ENCODE measurements around the gene PNRC2. TPM values are rescaled to one million over a fixed set of nuclear protein-coding genes. Genes with fewer than 3 reads are reported as not detected.

The PNRC2 gene
- total and polyA plus RNA-seq, 10 of the 15 experiments (the other 5 are each of a cell fraction or from before 2014, with no cell fraction given) = 106 to 205 (median 163) TPM

GRCh38 chr1:24009406-24009805, 49.8 kb downstream of the PNRC2 start:
- Histone ChIP-seq H3K4me1 (ENCODE audit: control insufficient read depth, insufficient read depth, low read length) (no peaks in the 10 kb centered on the region), H3K27me3 (replicated peaks in 1 of 2; ENCODE audit: control insufficient read depth in 2 of 2, insufficient read depth in 2 of 2, low read length in 1 of 2) (no peaks in the 10 kb centered on the region), H3K27ac (ENCODE audit: control insufficient read depth, insufficient read depth) (no peak overlapping the region), H3K4me3 (no peak overlapping the region), H3K79me2 (ENCODE audit: control insufficient read depth, insufficient read depth, low read length) (no peaks in the 10 kb centered on the region), H3K36me3 (ENCODE audit: control insufficient read depth in 2 of 2, insufficient read depth in 2 of 2, low read length in 1 of 2) (no peaks in the 10 kb centered on the region), H3K9me3 (replicated peaks; ENCODE audit: control insufficient read depth, insufficient read depth, low read length) (no peaks in the 10 kb centered on the region; the same call in 2 of the 3 replicates), H2AFZ (ENCODE audit: control insufficient read depth, low read depth, low read length) (no peak overlapping the region), H4K20me1 (ENCODE audit: control insufficient read depth, insufficient read depth) (no peaks in the 10 kb centered on the region), H3K4me2 (ENCODE audit: control insufficient read depth, insufficient read depth) (no peak overlapping the region), H3K9ac (ENCODE audit: control insufficient read depth, insufficient read depth, low read length) (no peak overlapping the region)
- DNase-seq (ENCODE audit: low read depth, low spot score) (no peak), FAIRE-seq (no peak), ATAC-seq (no peak)
- ChIA-PET SMC1A (ENCODE audit: uncharacterized antibody, unreplicated experiment) (no interaction called here), RAD21 (ENCODE audit: unreplicated experiment) (interaction anchor here (1.2 kb wide), 1 partner anchor 19 kb away, joined by 3 read pairs; no protein-coding TSS in a partner anchor), POLR2A (interaction anchor here (1.2 kb wide), 1 partner anchor 30 kb away, joined by 3 read pairs; no protein-coding TSS in a partner anchor), CTCF (interaction anchor here (1.3 to 2.3 kb wide), 2 partner anchors 17 to 43 kb away, joined by 3 to 7 read pairs; no protein-coding TSS in a partner anchor)
- no peak for TF ChIP-seq SREBF1 (IDR thresholded peaks at IDR 0.05; ENCODE audit: low read length)
- TF ChIP-seq LARP7 (IDR thresholded peaks at IDR 0.05) = no peak
- TF ChIP-seq ZNF687 (IDR thresholded peaks at IDR 0.05) = no peak
- TF ChIP-seq TBL1XR1 (IDR thresholded peaks at IDR 0.05; ENCODE audit: low read depth, low read length) = no peak
- no peak for TF ChIP-seq PML (IDR thresholded peaks at IDR 0.05; ENCODE audit: low read length)
- no peak for TF ChIP-seq YY1 (IDR thresholded peaks at IDR 0.05; ENCODE audit: low read depth, low read length)
- no peak for TF ChIP-seq TCF3 (IDR thresholded peaks at IDR 0.05; ENCODE audit: borderline replicate concordance, insufficient read depth, low read depth, low read length)
- TF ChIP-seq SIN3A (IDR thresholded peaks at IDR 0.05; ENCODE audit: low read depth, low read length) = no peak
- no peak for TF ChIP-seq USF1 (IDR thresholded peaks at IDR 0.05; ENCODE audit: borderline replicate concordance, extremely low read length, insufficient read depth, low read depth, low read length)
- no peak for TF ChIP-seq RB1 (IDR thresholded peaks at IDR 0.05; ENCODE audit: borderline replicate concordance)
- no peak for TF ChIP-seq E2F4 (IDR thresholded peaks at IDR 0.05; ENCODE audit: low read depth, low read length)
- no peak for TF ChIP-seq BMI1 (IDR thresholded peaks at IDR 0.05; ENCODE audit: borderline replicate concordance)
- no peak for TF ChIP-seq TAF1 (IDR thresholded peaks at IDR 0.05; ENCODE audit: borderline replicate concordance, low read depth, low read length)
- no peak for TF ChIP-seq NFXL1 (IDR thresholded peaks at IDR 0.05; ENCODE audit: borderline replicate concordance)
- no peak for TF ChIP-seq ZNF217 (IDR thresholded peaks at IDR 0.05)
- TF ChIP-seq RBBP5 (conservative IDR thresholded peaks at IDR 0.05) = no peak
- no peak for TF ChIP-seq ZZZ3 (IDR thresholded peaks at IDR 0.05; ENCODE audit: control insufficient read depth, insufficient read length, low read depth)
- TF ChIP-seq ZNF24 (IDR thresholded peaks at IDR 0.05) = no peak
- BruUV-seq (replicated peaks) = no TSS peak
- in situ Hi-C loops (cut with MboI) (no loop called here), intact Hi-C loops (cut with micrococcal nuclease; ENCODE audit: unreplicated experiment) (no loop called here)
- 94% methylated on average over 1 of the region's 1 CpG for WGBS (ENCODE audit: insufficient coverage, insufficient replicate concordance, low lambda C conversion rate, missing lambda C conversion rate)
